IMR-90 (cell line): ENCODE data around the gene ST3GAL4. TPM values are rescaled to one million over a fixed set of nuclear protein-coding genes. Genes with fewer than 3 reads are reported as not detected.

Experiments
- ATAC-seq: fragments of 200-7000 bp; cut with Tn5 transposase; 2 replicates; pipeline ENCODE4 v1.9.1; 2020; ENCODE audit warnings: low read depth, mild to moderate bottlenecking, moderate library complexity
- BruUV-seq: library from RNA; stranded (reverse); fragments of 400-500 nt; replicated peaks from 2 replicates; lab custom pipeline; 2021; lab: Mats Ljungman, UMichigan
- CTCF ChIA-PET: fragments of 300-600 bp; formaldehyde crosslinking; extraction: SDS; loops from one replicate; lab custom pipeline; 2021; ENCODE audit warnings: antibody characterized with exemption; lab: Yijun Ruan, JAX
- POLR2A ChIA-PET: fragments of 300-600 bp; sonication (Branson Sonifier 250); formaldehyde crosslinking; loops from one replicate; lab custom pipeline; 2022; ENCODE audit warnings: antibody characterized with exemption; ENCODE audit not compliant: unreplicated experiment; lab: Charles Lee
- DNase-seq: peaks from one replicate; pipeline ENCODE4 v3.0.0; 2013
- H2AFZ ChIP-seq: replicated peaks from 2 replicates; pipeline ENCODE3; 2013; ENCODE audit warnings: low read length, mild to moderate bottlenecking; ENCODE audit not compliant: poor library complexity
- H2AK5ac ChIP-seq: 2 replicates; pipeline ENCODE4 v1.6.1; 2013; ENCODE audit warnings: low read depth, low read length, inconsistent platforms
- H2AK9ac ChIP-seq: replicated peaks from 2 replicates; pipeline ENCODE3; 2013; ENCODE audit warnings: mild to moderate bottlenecking, low read depth, low read length, moderate library complexity; ENCODE audit not compliant: poor library complexity
- H2BK120ac ChIP-seq: 2 replicates; pipeline ENCODE4 v1.6.1; 2013; ENCODE audit warnings: low read depth, low read length, inconsistent platforms
- H2BK15ac ChIP-seq: 3 replicates; pipeline ENCODE4 v1.6.1; 2013; ENCODE audit warnings: low read depth, low read length, inconsistent platforms
- H2BK20ac ChIP-seq: 2 replicates; pipeline ENCODE4 v1.6.1; 2013; ENCODE audit warnings: low read depth, mild to moderate bottlenecking, inconsistent platforms, low read length, moderate library complexity
- H2BK5ac ChIP-seq: 2 replicates; pipeline ENCODE4 v1.6.1; 2013; ENCODE audit warnings: mild to moderate bottlenecking, low read depth, low read length, inconsistent platforms; ENCODE audit not compliant: poor library complexity, severe bottlenecking
- H3K14ac ChIP-seq: replicated peaks from 2 replicates; pipeline ENCODE4 v1.6.1; 2013; ENCODE audit warnings: low read depth, low read length, inconsistent platforms
- H3K18ac ChIP-seq: 2 replicates; pipeline ENCODE4 v1.6.1; 2013; ENCODE audit warnings: low read depth, low read length, control low read depth
- H3K23ac ChIP-seq: 2 replicates; pipeline ENCODE4 v1.6.1; 2013; ENCODE audit warnings: low read depth, low read length, inconsistent platforms
- H3K27ac ChIP-seq: 2 replicates; pipeline ENCODE4 v1.5.1; 2013; ENCODE audit warnings: mild to moderate bottlenecking, control low read depth, low read length; ENCODE audit not compliant: insufficient read depth
- H3K27me3 ChIP-seq: 2 replicates; pipeline ENCODE4 v1.6.1; 2013; ENCODE audit warnings: low read length; ENCODE audit not compliant: control insufficient read depth, insufficient read depth
- H3K36me3 ChIP-seq: 2 replicates; pipeline ENCODE4 v1.6.1; 2013; ENCODE audit warnings: low read length, mixed read lengths; ENCODE audit not compliant: control insufficient read depth, insufficient read depth
- H3K4ac ChIP-seq: 2 replicates; pipeline ENCODE4 v1.6.1; 2013; ENCODE audit warnings: low read depth, low read length, inconsistent platforms
- H3K4me1 ChIP-seq: 2 replicates; pipeline ENCODE4 v1.6.1; 2013; ENCODE audit warnings: low read length, mixed read lengths; ENCODE audit not compliant: control insufficient read depth, insufficient read depth
- H3K4me2 ChIP-seq: 2 replicates; pipeline ENCODE4 v1.6.1; 2013; ENCODE audit warnings: low read depth, mild to moderate bottlenecking, control low read depth, low read length, moderate library complexity
- H3K4me3 ChIP-seq: 2 replicates; pipeline ENCODE4 v1.5.1; 2013; ENCODE audit warnings: low read depth, mild to moderate bottlenecking, control low read depth, low read length, moderate library complexity; ENCODE audit not compliant: insufficient read depth
- H3K56ac ChIP-seq: 2 replicates; pipeline ENCODE4 v1.6.1; 2013; ENCODE audit warnings: low read length, inconsistent platforms; ENCODE audit not compliant: insufficient read depth; ENCODE audit errors: extremely low read depth
- H3K79me1 ChIP-seq, 2 experiments: 2 replicates each; pipeline ENCODE4 v1.6.1; 2013; ENCODE audit warnings: low read length in 2 of 2, inconsistent platforms in 1 of 2, low read depth in 1 of 2
- H3K9ac ChIP-seq: 2 replicates; pipeline ENCODE4 v1.6.1; 2013; ENCODE audit warnings: low read depth, low read length, control low read depth
- H3K9me1 ChIP-seq: 2 replicates; pipeline ENCODE4 v1.6.1; 2013; ENCODE audit warnings: low read length, inconsistent platforms; ENCODE audit not compliant: insufficient read depth
- H3K9me3 ChIP-seq: 2 replicates; pipeline ENCODE4 v1.6.1; 2013; ENCODE audit warnings: low read length; ENCODE audit not compliant: control insufficient read depth, insufficient read depth
- H4K20me1 ChIP-seq: 2 replicates; pipeline ENCODE4 v1.6.1; 2013; ENCODE audit warnings: low read length, inconsistent platforms; ENCODE audit not compliant: insufficient read depth
- H4K5ac ChIP-seq: 2 replicates; pipeline ENCODE4 v1.6.1; 2013; ENCODE audit warnings: mild to moderate bottlenecking, low read depth, low read length, control low read depth
- H4K8ac ChIP-seq, 2 experiments: 2 replicates each; pipeline ENCODE4 v1.6.1; 2013; ENCODE audit warnings: low read depth in 2 of 2, low read length in 2 of 2, control low read depth in 1 of 2, inconsistent platforms in 1 of 2
- H4K91ac ChIP-seq: 2 replicates; pipeline ENCODE4 v1.6.1; 2013; ENCODE audit warnings: low read depth, low read length, inconsistent platforms; ENCODE audit not compliant: insufficient read depth
- BHLHE40 ChIP-seq: fragments of 150-350 bp; IDR thresholded peaks from 2 replicates; pipeline ENCODE4 v1.6.1; 2016; ENCODE audit warnings: mild to moderate bottlenecking, low read depth, low read length
- CEBPB ChIP-seq: IDR thresholded peaks from 2 replicates; pipeline ENCODE4 v1.6.1; 2012; ENCODE audit warnings: low read depth, low read length, improper control_type of control experiment
- CHD1 ChIP-seq: IDR thresholded peaks from 2 replicates; pipeline ENCODE4 v1.6.1; 2012; ENCODE audit warnings: low read depth, low read length, improper control_type of control experiment
- ELK1 ChIP-seq: fragments of 150-350 bp; IDR thresholded peaks from 2 replicates; pipeline ENCODE4 v1.6.1; 2016; ENCODE audit warnings: low read depth, mild to moderate bottlenecking, low read length, moderate library complexity, borderline replicate concordance
- MAZ ChIP-seq: IDR thresholded peaks from 2 replicates; pipeline ENCODE4 v1.6.1; 2012; ENCODE audit warnings: low read depth, mild to moderate bottlenecking, low read length, improper control_type of control experiment, moderate library complexity, borderline replicate concordance
- MXI1 ChIP-seq: IDR thresholded peaks from 2 replicates; pipeline ENCODE4 v1.6.1; 2012; ENCODE audit warnings: low read depth, mild to moderate bottlenecking, low read length, moderate library complexity, borderline replicate concordance
- NFE2L2 ChIP-seq: fragments of 150-350 bp; IDR thresholded peaks from 2 replicates; pipeline ENCODE4 v1.6.1; 2016; ENCODE audit warnings: low read depth, mild to moderate bottlenecking, low read length
- POLR2A ChIP-seq: IDR thresholded peaks from 2 replicates; pipeline ENCODE4 v1.6.1; 2012; ENCODE audit warnings: mild to moderate bottlenecking, low read depth, low read length
- RAD21 ChIP-seq: IDR thresholded peaks from 2 replicates; pipeline ENCODE4 v1.6.1; 2012; ENCODE audit warnings: low read length, improper control_type of control experiment
- RCOR1 ChIP-seq: IDR thresholded peaks from 2 replicates; pipeline ENCODE4 v1.6.1; 2012; ENCODE audit warnings: mild to moderate bottlenecking, low read length, improper control_type of control experiment; ENCODE audit not compliant: insufficient replicate concordance
- SMC3 ChIP-seq: fragments of 150-350 bp; IDR thresholded peaks from 2 replicates; pipeline ENCODE4 v1.6.1; 2016; ENCODE audit warnings: low read depth, mild to moderate bottlenecking, antibody characterized with exemption, low read length, moderate library complexity
- USF2 ChIP-seq: fragments of 150-350 bp; IDR thresholded peaks from 2 replicates; pipeline ENCODE4 v1.6.1; 2017; ENCODE audit warnings: mild to moderate bottlenecking, antibody characterized with exemption, low read length, low read depth
- WGBS, 2 experiments: methylation state at CpG; one replicate each; pipeline versions ENCODE4 v1.1.5 to v1.1.7; 2013; ENCODE audit warnings: missing lambda C conversion rate in 2 of 2; ENCODE audit not compliant: insufficient read length in 1 of 2; ENCODE audit errors: extremely low coverage in 2 of 2; 5-methylcytosine and 5-hydroxymethylcytosine counted together
- dilution Hi-C: fragments of 300-500 bp; cut with HindIII; formaldehyde crosslinking; loops from one replicate; pipeline ENCODE4 v1.14.3; 2018; ENCODE audit warnings: low sequenced_read_pairs; ENCODE audit not compliant: unreplicated experiment
- in situ Hi-C: fragments of 300-500 bp; cut with MboI; formaldehyde crosslinking; loops from 3 replicates; pipeline ENCODE4 v1.14.3; 2019; ENCODE audit warnings: low sequenced_read_pairs, inconsistent platforms, mixed read lengths
- intact Hi-C: fragments of 100-400 bp; cut with micrococcal nuclease; formaldehyde crosslinking; loops from 2 replicates; pipeline ENCODE4 v1.10.0; 2022
- polyA plus RNA-seq, 3 experiments: library from polyadenylated mRNA; depleted of rRNA; stranded (reverse); fragments of >200 nt; gene quantifications; 2 replicates each; pipeline ENCODE4 v1.2.3, GENCODE V29; 2012; ENCODE audit warnings: low replicate concordance in 1 of 3
- total RNA-seq: library from RNA; depleted of rRNA; stranded (reverse); fragments of >200 nt; gene quantifications from 2 replicates; pipeline ENCODE4 v1.2.3, GENCODE V29; 2012

ST3GAL4 gene
- total and polyA plus RNA-seq, 2 of the 4 experiments (the other 2 are of a cell fraction), result 17.0 to 19.7 TPM

- 97% methylated on average over 10 of the region's 16 CpGs; no CpG with 5 or more reads in 1 of the 2 experiments for WGBS, 2 experiments
- Histone ChIP-seq H2BK15ac (no peak overlapping the region), H2AK5ac (no peak overlapping the region), H2BK120ac (no peak overlapping the region), H3K4me2 (no peak overlapping the region), H3K23ac (no peak overlapping the region), H3K27ac (no peak overlapping the region), H4K20me1 (no peaks in the 10 kb centered on the region), H3K79me1 (peaks cover 0 to 32% of the 10 kb centered on the region in 2 experiments; a peak in 3 of 4 replicates), H3K56ac (no peak overlapping the region), H4K8ac (no peak overlapping the region), H3K4ac (no peak overlapping the region), H3K36me3 (peaks cover 16% of the 10 kb centered on the region; the same call in 1 of the 2 replicates), H2AK9ac (no peak overlapping the region), H3K4me1 (peaks cover 21% of the 10 kb centered on the region), H4K5ac (no peak overlapping the region), H3K27me3 (no peaks in the 10 kb centered on the region), H3K14ac (no peak overlapping the region), H3K4me3 (no peak overlapping the region), H2BK20ac (no peak overlapping the region), H2AFZ (no peak overlapping the region), H3K9me3 (no peaks in the 10 kb centered on the region), H2BK5ac (no peak overlapping the region), H3K9ac (no peak overlapping the region), H3K9me1 (peaks cover 28% of the 10 kb centered on the region), H3K18ac (no peak overlapping the region), H4K91ac (no peak overlapping the region)
- dilution Hi-C loops, result no loop called here
- ChIA-PET CTCF (interaction anchor here (0.6 kb wide), 1 partner anchor 543 kb away, joined by 3 read pairs; no protein-coding TSS in a partner anchor), POLR2A (no interaction called here)
- no peak for TF ChIP-seq BHLHE40
- TF ChIP-seq MAZ, result no peak
- TF ChIP-seq RCOR1, result no peak
- TF ChIP-seq ELK1, result no peak
- TF ChIP-seq CHD1, result no peak
- TF ChIP-seq RAD21, result no peak
- TF ChIP-seq POLR2A, result no peak
- no peak for TF ChIP-seq MXI1
- no peak for TF ChIP-seq CEBPB
- no peak for TF ChIP-seq USF2
- no peak for TF ChIP-seq SMC3
- TF ChIP-seq NFE2L2, result no peak
- BruUV-seq, result no TSS peak
- intact Hi-C loops, result no loop called here
- ATAC-seq, result no peak
- in situ Hi-C loops, result no loop called here
- no peak for DNase-seq
Observed at GRCh38 chr11:126343051-126343450, 12.4 kb upstream of the ST3GAL4 start.
